ENCODE results near the gene SIPA1.
"Not testable (repeated sequence)": the region's sequence is repeated elsewhere in the genome, so short reads cannot be mapped to it uniquely, and the experiment has no call there.

Gene SIPA1

GRCh38 chr11:65660038-65660437 lies 22.1 kb downstream of the SIPA1 start:
- DNase-seq (ENCODE audit: low spot score), result no peak

GRCh38 chr11:65660908-65661307 lies 23.0 kb downstream of the SIPA1 start:
- not testable (repeated sequence) for DNase-seq (ENCODE audit: low spot score)

- no peak for DNase-seq (ENCODE audit: low spot score)
Measured at GRCh38 chr11:65661599-65662246, 23.8 kb downstream of the SIPA1 start.

- no peak for DNase-seq (ENCODE audit: low spot score)
Measured at GRCh38 chr11:65662247-65662798, 24.4 kb downstream of the SIPA1 start.

GRCh38 chr11:65662799-65663638 lies 25.1 kb downstream of the SIPA1 start, which contains the start of gene RELA:
RELA (minus strand) TSS chr11:65662916; CDS start chr11:65662832, 84 bp downstream.
- DNase-seq (ENCODE audit: low spot score), result peak; percentile 85

- DNase-seq (ENCODE audit: low spot score), result no peak
Measured at GRCh38 chr11:65663639-65664200, 25.8 kb downstream of the SIPA1 start.

GRCh38 chr11:65672180-65672860 lies 34.4 kb downstream of the SIPA1 start:
- DNase-seq (ENCODE audit: low spot score), result no peak

- DNase-seq (ENCODE audit: low spot score), result no peak
Measured at GRCh38 chr11:65672982-65673381, 35.1 kb downstream of the SIPA1 start.

GRCh38 chr11:65680192-65680743 lies 42.4 kb downstream of the SIPA1 start:
- no peak for DNase-seq (ENCODE audit: low spot score)

GRCh38 chr11:65683480-65683879 lies 45.6 kb downstream of the SIPA1 start:
- DNase-seq (ENCODE audit: low spot score), result not testable (repeated sequence)

GRCh38 chr11:65685981-65686380 lies 48.1 kb downstream of the SIPA1 start:
- no peak for DNase-seq (ENCODE audit: low spot score)

- not testable (repeated sequence) for DNase-seq (ENCODE audit: low spot score)
Measured at GRCh38 chr11:65691847-65692246, 53.9 kb downstream of the SIPA1 start.

GRCh38 chr11:65692367-65692766 lies 54.5 kb downstream of the SIPA1 start:
- no peak for DNase-seq (ENCODE audit: low spot score)

- no peak for DNase-seq (ENCODE audit: low spot score)
Measured at GRCh38 chr11:65695459-65696241, 57.7 kb downstream of the SIPA1 start.

- DNase-seq (ENCODE audit: low spot score), result no peak
Measured at GRCh38 chr11:65696802-65697552, 59.1 kb downstream of the SIPA1 start.

- no peak for DNase-seq (ENCODE audit: low spot score)
Measured at GRCh38 chr11:65698205-65698604, 60.3 kb downstream of the SIPA1 start.

- DNase-seq (ENCODE audit: low spot score), result no peak
Measured at GRCh38 chr11:65699306-65699705, 61.4 kb downstream of the SIPA1 start.

- no peak for DNase-seq (ENCODE audit: low spot score)
Measured at GRCh38 chr11:65700399-65700798, 62.5 kb downstream of the SIPA1 start.

Data from SK-N-DZ (cell line).